Body of pancreas (tissue), 4 donors: ENCODE results near the gene GRID1.

ENCODE experiments used
- CTCF ChIP-seq, 7 experiments: fragments of 450-650 bp in 4 of 7; fragments of 200-600 bp in 3 of 7; sonication (generic) in 3 of 7; IDR thresholded peaks; one replicate each; pipeline ENCODE4 v1.5.1; 2016 to 2019; ENCODE audit warnings: antibody characterized with exemption in 7 of 7
- POLR2A ChIP-seq, 3 donors: fragments of 450-650 bp; IDR thresholded peaks; one replicate each; pipeline ENCODE4 v1.6.1; 2016; ENCODE audit warnings: antibody characterized with exemption in 3 of 3, mild to moderate bottlenecking in 2 of 3

DNA sequence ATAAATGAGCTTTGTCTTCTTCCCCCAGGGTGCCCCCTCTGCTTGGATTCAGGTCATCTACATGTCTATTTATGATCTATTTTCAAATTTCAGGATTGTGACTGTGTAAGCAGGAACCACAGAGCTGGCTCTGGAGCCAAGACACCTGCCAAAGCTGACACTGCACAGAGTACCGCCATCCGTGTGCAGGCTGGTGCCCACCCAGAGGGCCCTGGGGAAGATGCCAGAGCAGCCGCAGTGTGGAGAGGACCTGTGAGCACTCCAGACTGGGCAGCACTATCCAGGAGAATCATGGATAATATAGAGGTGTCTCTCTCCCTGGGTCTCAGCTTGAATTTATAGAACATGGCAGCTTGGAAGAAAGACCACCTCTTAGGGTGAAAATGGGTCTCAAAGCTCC lies 577.5 kb downstream of the GRID1 start:
- TF ChIP-seq POLR2A (IDR thresholded peaks at IDR 0.05) (no peak), CTCF (IDR thresholded peaks at IDR 0.05) (no peak)
